Ovary (tissue), 3 donors: ENCODE data around the gene CCDC47.

Source experiments
- POLR2A ChIP-seq: fragments of 450-650 bp; IDR thresholded peaks from one replicate; pipeline ENCODE4 v1.6.1; 2017; ENCODE audit warnings: antibody characterized with exemption, mild to moderate bottlenecking, moderate library complexity
- TF ChIP-seq, protein P1 (sequence below), 3 donors: fragments of 450-650 bp in 2 of 3; fragments of 200-600 bp in 1 of 3; IDR thresholded peaks; one replicate each; pipeline versions ENCODE4 v1.5.1 to v1.8.0; 2016 to 2022; ENCODE audit warnings: antibody characterized with exemption in 3 of 3, mild to moderate bottlenecking in 1 of 3
- donor health status: DM: no; HTN: no; CAD: no.

- no peak for TF ChIP-seq POLR2A
- TF ChIP-seq, protein P1, sequence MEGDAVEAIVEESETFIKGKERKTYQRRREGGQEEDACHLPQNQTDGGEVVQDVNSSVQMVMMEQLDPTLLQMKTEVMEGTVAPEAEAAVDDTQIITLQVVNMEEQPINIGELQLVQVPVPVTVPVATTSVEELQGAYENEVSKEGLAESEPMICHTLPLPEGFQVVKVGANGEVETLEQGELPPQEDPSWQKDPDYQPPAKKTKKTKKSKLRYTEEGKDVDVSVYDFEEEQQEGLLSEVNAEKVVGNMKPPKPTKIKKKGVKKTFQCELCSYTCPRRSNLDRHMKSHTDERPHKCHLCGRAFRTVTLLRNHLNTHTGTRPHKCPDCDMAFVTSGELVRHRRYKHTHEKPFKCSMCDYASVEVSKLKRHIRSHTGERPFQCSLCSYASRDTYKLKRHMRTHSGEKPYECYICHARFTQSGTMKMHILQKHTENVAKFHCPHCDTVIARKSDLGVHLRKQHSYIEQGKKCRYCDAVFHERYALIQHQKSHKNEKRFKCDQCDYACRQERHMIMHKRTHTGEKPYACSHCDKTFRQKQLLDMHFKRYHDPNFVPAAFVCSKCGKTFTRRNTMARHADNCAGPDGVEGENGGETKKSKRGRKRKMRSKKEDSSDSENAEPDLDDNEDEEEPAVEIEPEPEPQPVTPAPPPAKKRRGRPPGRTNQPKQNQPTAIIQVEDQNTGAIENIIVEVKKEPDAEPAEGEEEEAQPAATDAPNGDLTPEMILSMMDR (IDR thresholded peaks at IDR 0.05), result no peak
Measured at GRCh38 chr17:63718988-63719387, 54.4 kb downstream of the CCDC47 start.
